Measurements from ENCODE around the gene RAB8A. TPM values are rescaled to one million over a fixed set of nuclear protein-coding genes. Genes with fewer than 3 reads are reported as not detected.
"Not testable (repeated sequence)": the region's sequence is repeated elsewhere in the genome, so short reads cannot be mapped to it uniquely, and the experiment has no call there.

The RAB8A gene
- total RNA-seq, 2 donors from 2014 or later: 166 to 260 TPM

- H3K36me3 Mint-ChIP-seq: peaks cover 37% of the 10 kb centered on the region
- ATAC-seq (no peak), DNase-seq (ENCODE audit: low spot score) (no peak)
- H3K4me1 Mint-ChIP-seq (ENCODE audit: low read depth in 2 of 2): peaks cover 35 to 36% of the 10 kb centered on the region in 2 donors
- H3K27ac Mint-ChIP-seq: peak overlapping the region; percentile 40 to 78
- no peaks in the 10 kb centered on the region for H3K27me3 Mint-ChIP-seq
- no peak overlapping the region for H3K4me3 Mint-ChIP-seq
- no peaks in the 10 kb centered on the region for H3K9me3 Mint-ChIP-seq
Observed at GRCh38 chr19:16089010-16089846, 22.5 kb upstream of the RAB8A start.

GRCh38 chr19:16091546-16092475 is 19.9 kb upstream of the RAB8A start:
- H3K27ac Mint-ChIP-seq: peak overlapping the region; percentile 21 to 71
- no peaks in the 10 kb centered on the region for H3K27me3 Mint-ChIP-seq
- DNase-seq (ENCODE audit: low spot score) (no peak), ATAC-seq (no peak)
- H3K4me3 Mint-ChIP-seq: no peak overlapping the region
- H3K9me3 Mint-ChIP-seq: no peaks in the 10 kb centered on the region
- H3K4me1 Mint-ChIP-seq (ENCODE audit: low read depth in 2 of 2): peaks cover 20 to 23% of the 10 kb centered on the region in 2 donors
- H3K36me3 Mint-ChIP-seq: peaks cover 38% of the 10 kb centered on the region

DNA sequence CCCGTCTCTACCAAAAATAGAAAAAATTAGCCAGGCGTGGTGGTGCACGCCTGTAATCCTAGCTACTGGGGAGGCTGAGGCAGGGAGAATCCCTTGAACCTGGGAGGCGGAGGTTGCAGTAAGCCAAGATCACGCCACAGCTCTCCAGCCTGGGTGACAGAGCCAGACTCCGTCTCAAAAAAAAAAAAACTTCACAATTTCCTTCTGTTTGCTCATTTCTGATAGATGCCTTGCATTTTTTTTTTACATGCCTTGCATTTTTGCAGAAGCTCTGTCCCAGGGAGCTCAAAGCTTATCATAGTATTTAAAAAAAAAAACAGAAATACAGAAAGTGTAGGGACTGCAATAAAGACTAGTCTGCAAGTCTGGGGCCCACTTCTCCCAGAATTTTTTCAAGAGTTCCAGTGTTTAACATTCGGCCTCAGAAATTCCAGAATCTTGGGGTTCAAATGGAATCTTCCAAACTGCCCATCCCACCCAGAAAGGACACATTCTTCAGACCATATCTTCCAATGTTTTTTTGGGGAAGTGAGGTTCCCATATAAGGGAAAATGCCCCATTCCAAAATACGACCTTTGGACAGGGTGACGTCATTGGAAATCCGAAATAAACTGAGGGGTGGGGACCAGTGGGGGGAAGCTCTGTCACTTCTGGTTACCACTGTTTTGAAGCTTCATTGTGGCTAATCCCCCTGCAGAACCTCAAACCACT is 17.2 kb upstream of the RAB8A start:
- H3K27ac Mint-ChIP-seq: peak overlapping the region; percentile 67 to 79
- H3K27me3 Mint-ChIP-seq: no peaks in the 10 kb centered on the region
- H3K4me3 Mint-ChIP-seq: no peak overlapping the region
- no peaks in the 10 kb centered on the region for H3K9me3 Mint-ChIP-seq
- DNase-seq (ENCODE audit: low spot score): no peak
- peaks cover 28% of the 10 kb centered on the region in 2 donors for H3K4me1 Mint-ChIP-seq (ENCODE audit: low read depth in 2 of 2)
- peaks cover 44% of the 10 kb centered on the region for H3K36me3 Mint-ChIP-seq
- no peak for ATAC-seq

DNA sequence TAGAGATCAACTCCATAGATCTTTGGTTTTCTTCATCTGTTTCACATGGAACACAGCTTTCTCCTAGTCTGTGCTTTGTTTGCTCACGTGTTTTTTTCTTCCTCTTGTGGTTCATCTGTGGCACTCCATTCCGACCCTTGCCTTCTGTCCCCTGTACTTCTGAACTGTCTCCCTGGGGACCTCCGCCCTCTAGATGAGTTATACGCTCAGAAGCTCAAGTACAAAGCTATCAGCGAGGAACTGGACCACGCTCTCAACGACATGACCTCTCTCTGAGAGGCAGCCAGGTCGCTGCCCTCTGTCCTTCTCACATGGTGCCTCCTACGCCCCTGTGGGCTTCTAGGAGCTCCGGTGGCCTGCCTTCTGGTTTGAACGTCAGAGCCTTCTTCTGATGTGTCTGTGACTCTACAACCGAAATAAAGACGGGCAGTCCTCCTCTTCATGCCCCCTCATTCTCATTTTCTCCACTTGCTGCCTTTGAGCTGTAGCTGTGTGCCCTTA is 16.6 kb upstream of the RAB8A start:
- peaks cover 28% of the 10 kb centered on the region in 2 donors for H3K4me1 Mint-ChIP-seq (ENCODE audit: low read depth in 2 of 2)
- no peak for DNase-seq (ENCODE audit: low spot score)

GRCh38 chr19:16096280-16096855 is 15.3 kb upstream of the RAB8A start:
- peaks cover 51% of the 10 kb centered on the region for H3K36me3 Mint-ChIP-seq
- H3K4me3 Mint-ChIP-seq: no peak overlapping the region
- peak overlapping the region in 1 of 2 donors; percentile 68 for H3K27ac Mint-ChIP-seq
- no peak for DNase-seq (ENCODE audit: low spot score)
- no peaks in the 10 kb centered on the region for H3K27me3 Mint-ChIP-seq
- peaks cover 28% of the 10 kb centered on the region in 2 donors for H3K4me1 Mint-ChIP-seq (ENCODE audit: low read depth in 2 of 2)
- no peaks in the 10 kb centered on the region for H3K9me3 Mint-ChIP-seq
- ATAC-seq: no peak

More for the DNA sequence above, 16.6 kb upstream of the RAB8A start:
- Mint-ChIP-seq H3K36me3 (peaks cover 45% of the 10 kb centered on the region), H3K4me3 (peak overlapping the region; percentile 43), H3K27ac (peak overlapping the region; percentile 67 to 79), H3K27me3 (no peaks in the 10 kb centered on the region), H3K9me3 (no peaks in the 10 kb centered on the region)
- ATAC-seq: no peak

DNA sequence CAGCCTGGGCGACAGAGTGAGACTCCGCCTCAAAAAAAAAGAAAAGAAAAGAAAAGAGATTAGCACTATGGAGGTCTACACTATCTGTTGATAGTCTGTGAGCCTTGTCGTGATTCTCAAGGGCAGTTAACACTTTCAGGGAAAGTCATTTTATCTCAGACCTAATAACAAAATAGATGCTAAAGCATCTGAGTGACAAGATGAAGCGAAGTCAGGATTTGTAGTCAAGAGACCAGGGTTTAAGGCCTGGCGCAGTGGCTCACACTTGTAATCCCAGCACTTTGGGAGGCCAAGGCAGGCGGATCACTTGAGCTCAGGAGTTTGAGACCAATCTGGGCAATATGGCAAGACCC is 13.3 kb upstream of the RAB8A start:
- no peaks in the 10 kb centered on the region for H3K27me3 Mint-ChIP-seq
- no peak overlapping the region for H3K4me3 Mint-ChIP-seq
- ATAC-seq (no peak), DNase-seq (ENCODE audit: low spot score) (no peak)
- peaks cover 20 to 27% of the 10 kb centered on the region in 2 donors for H3K4me1 Mint-ChIP-seq (ENCODE audit: low read depth in 2 of 2)
- peak overlapping the region in 1 of 2 donors; percentile 89 for H3K27ac Mint-ChIP-seq
- H3K36me3 Mint-ChIP-seq: peaks cover 50% of the 10 kb centered on the region
- no peaks in the 10 kb centered on the region for H3K9me3 Mint-ChIP-seq

DNA sequence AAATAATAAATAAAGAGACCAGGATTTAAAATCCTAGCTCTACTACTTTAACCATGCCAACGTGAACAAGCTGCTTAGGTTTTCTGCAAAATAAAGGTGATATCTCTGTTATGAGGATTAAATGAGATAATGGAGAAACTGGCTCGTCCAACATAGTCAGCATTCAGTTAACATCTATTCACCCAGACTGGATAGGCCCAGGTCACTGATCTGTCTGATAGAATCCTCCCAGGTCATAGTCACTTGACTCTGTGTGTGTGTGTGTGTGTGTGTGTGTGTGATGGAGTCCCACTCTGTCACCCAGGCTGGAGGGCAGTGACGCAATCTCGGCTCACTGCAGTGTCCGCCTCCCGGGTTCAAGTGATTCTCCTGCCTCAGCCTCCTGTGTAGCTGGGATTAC is 12.9 kb upstream of the RAB8A start:
- Mint-ChIP-seq H3K27ac (peak overlapping the region in 1 of 2 donors; percentile 89), H3K36me3 (peaks cover 49% of the 10 kb centered on the region), H3K9me3 (no peaks in the 10 kb centered on the region), H3K4me1 (ENCODE audit: low read depth in 2 of 2) (peaks cover 18 to 27% of the 10 kb centered on the region in 2 donors), H3K4me3 (no peak overlapping the region), H3K27me3 (no peaks in the 10 kb centered on the region)
- ATAC-seq (no peak), DNase-seq (ENCODE audit: low spot score) (no peak)

DNA sequence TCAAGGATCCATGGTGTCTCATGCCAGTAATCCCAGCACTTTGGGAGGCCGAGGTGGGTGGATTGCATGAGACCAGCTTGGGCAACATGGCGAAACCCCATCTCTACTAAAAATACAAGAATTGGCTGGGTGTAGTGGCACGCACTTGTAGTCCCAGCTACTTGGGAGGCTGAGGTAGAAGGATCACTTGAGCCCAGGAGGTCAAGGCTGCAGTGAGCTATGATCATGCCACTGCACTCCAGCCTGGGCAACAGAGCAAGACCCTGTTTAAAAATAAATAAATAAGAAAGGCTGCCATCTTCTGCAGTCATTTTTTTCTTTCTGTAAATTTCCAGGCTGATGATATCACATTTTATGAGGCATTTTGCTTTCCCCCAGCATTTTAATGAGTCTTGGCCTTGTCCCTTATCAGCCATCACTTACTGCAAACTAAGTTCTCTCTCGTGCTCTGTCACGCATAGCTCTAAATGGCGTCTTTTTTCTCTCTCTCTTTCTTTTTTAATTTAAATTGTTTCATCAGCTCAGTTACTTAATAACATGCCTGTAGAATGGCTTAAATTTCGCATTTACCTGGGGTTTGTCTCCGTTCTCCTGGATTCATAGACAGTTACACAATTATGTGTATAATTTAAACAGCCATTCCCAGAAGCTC is 12.2 kb upstream of the RAB8A start:
- H3K27me3 Mint-ChIP-seq; H3K4me3 Mint-ChIP-seq; ATAC-seq; DNase-seq (ENCODE audit: low spot score); H3K27ac Mint-ChIP-seq; H3K9me3 Mint-ChIP-seq: not testable (repeated sequence)
- Mint-ChIP-seq H3K4me1 (ENCODE audit: low read depth in 2 of 2) (peaks cover 19 to 27% of the 10 kb centered on the region in 2 donors), H3K36me3 (peaks cover 49% of the 10 kb centered on the region)

DNA sequence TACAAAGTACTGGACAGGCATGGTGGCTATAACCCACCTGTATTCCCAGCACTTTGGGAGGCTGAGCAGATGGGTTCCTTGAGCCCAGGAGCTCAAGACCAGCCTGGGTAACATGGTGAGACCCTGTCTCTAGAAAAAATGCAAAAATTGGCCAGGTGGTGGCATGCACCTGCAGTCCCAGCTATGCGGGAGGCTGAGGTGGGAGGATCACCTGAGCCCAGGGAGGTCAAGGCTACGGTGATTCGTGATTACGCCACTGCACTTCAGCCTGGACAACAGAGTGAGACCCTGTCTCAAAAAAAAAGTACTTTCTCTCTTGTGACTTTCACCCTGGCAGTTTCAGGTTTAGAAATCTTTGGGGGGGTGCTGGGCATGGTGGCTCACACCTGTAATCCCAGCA is 11.2 kb upstream of the RAB8A start:
- ATAC-seq (no peak), DNase-seq (ENCODE audit: low spot score) (no peak)
- no peak overlapping the region for H3K4me3 Mint-ChIP-seq
- H3K36me3 Mint-ChIP-seq: peaks cover 40% of the 10 kb centered on the region
- no peak overlapping the region for H3K27ac Mint-ChIP-seq
- peaks cover 16 to 20% of the 10 kb centered on the region in 2 donors for H3K4me1 Mint-ChIP-seq (ENCODE audit: low read depth in 2 of 2)
- no peaks in the 10 kb centered on the region for H3K9me3 Mint-ChIP-seq
- no peaks in the 10 kb centered on the region for H3K27me3 Mint-ChIP-seq

- H3K36me3 Mint-ChIP-seq: peaks cover 17% of the 10 kb centered on the region
- no peaks in the 10 kb centered on the region for H3K27me3 Mint-ChIP-seq
- no peak overlapping the region for H3K4me3 Mint-ChIP-seq
- H3K9me3 Mint-ChIP-seq: no peaks in the 10 kb centered on the region
- no peak for ATAC-seq
- peak overlapping the region; percentile 57 to 66 for H3K27ac Mint-ChIP-seq
- peaks cover 10 to 11% of the 10 kb centered on the region in 2 donors for H3K4me1 Mint-ChIP-seq (ENCODE audit: low read depth in 2 of 2)
- DNase-seq (ENCODE audit: low spot score): no peak
Observed at GRCh38 chr19:16104722-16105121, 7.0 kb upstream of the RAB8A start.

- Mint-ChIP-seq H3K4me3 (no peak overlapping the region), H3K27ac (peak overlapping the region in 1 of 2 donors; percentile 59), H3K27me3 (no peaks in the 10 kb centered on the region), H3K4me1 (ENCODE audit: low read depth in 2 of 2) (peaks cover 10 to 13% of the 10 kb centered on the region in 2 donors), H3K36me3 (peaks cover 12% of the 10 kb centered on the region), H3K9me3 (no peaks in the 10 kb centered on the region)
- DNase-seq (ENCODE audit: low spot score): peak; percentile 67
- peak; percentile 77 to 81 for ATAC-seq
Observed at GRCh38 chr19:16106121-16106520, 5.6 kb upstream of the RAB8A start.

DNA sequence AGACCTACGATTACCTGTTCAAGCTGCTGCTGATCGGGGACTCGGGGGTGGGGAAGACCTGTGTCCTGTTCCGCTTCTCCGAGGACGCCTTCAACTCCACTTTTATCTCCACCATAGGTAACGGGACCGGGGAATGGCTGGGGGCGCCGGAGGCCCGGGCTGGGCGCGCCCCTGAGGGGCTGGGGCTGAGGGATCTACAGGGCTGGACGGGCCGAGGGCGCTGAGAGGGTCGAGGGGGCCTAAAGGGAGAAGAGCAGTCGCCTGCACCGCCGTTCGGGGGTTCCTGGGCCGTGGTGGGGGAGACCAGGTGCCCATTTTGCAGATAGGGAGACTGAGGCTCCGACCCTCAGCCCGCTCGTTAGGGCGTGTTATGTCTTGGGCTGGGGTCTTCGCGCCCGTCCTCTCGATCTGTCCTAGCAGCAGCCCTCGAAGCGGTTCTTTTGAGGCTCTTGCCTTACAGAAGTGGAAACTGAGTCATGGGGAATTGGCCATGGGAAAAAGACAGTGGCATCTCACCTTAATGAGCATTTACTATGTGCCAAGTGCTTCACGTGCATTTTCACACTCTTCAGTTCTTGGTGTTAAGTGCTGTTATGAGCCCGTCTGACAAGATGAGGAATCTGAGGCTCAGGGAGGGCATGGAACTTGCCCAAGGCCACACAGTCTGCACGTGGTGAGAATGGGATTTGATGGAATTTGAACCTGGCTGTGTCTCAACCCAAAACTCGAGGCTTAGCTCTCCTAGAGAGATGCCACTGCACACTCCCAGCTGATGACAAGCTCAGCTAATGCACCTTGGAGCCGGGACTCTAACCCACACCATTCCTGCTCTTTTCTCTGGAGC is 442 bp downstream of the RAB8A start:
- Mint-ChIP-seq H3K9me3 (no peaks in the 10 kb centered on the region), H3K27ac (peak overlapping the region; percentile 84 to 96), H3K4me3 (peak overlapping the region; percentile 94), H3K36me3 (no peaks in the 10 kb centered on the region), H3K4me1 (ENCODE audit: low read depth in 2 of 2) (peaks cover 28 to 40% of the 10 kb centered on the region in 2 donors), H3K27me3 (no peaks in the 10 kb centered on the region)
- ATAC-seq: no peak
- DNase-seq (ENCODE audit: low spot score): no peak

Data from natural killer cell treated with Interleukin-12 subunit alpha and Interleukin-12 subunit beta and Interleukin-15 and Interleukin-18, amount 100 ng/mL, for 72 hours (primary cell).